Inferior parietal cortex (tissue), 1 donor: ENCODE data around the gene FAM222A.
A peak's percentile ranks its signal among the peaks of the same experiment; 100 is the strongest.

ENCODE experiments used
- DNase-seq: peaks from one replicate; pipeline ENCODE4 v3.0.0-alpha.2; 2016; ENCODE audit errors: extremely low spot score

Gene FAM222A

GRCh38 chr12:109713187-109714070, at the start of gene FAM222A:
Gene FAM222A, plus strand, starts transcription at chr12:109713825. Its CDS starts 30,322 bp downstream, at chr12:109744147.
- DNase-seq, result peak; percentile 97

GRCh38 chr12:109664402-109664801, 49.2 kb upstream of the FAM222A start:
- no peak for DNase-seq

GRCh38 chr12:109666068-109666467, 47.6 kb upstream of the FAM222A start:
- no peak for DNase-seq

- DNase-seq, result no peak
Observed at GRCh38 chr12:109670731-109671130, 42.9 kb upstream of the FAM222A start.

- no peak for DNase-seq
Observed at GRCh38 chr12:109671502-109671901, 42.1 kb upstream of the FAM222A start.

GRCh38 chr12:109673379-109673778, 40.2 kb upstream of the FAM222A start:
- DNase-seq, result no peak

GRCh38 chr12:109673884-109674283, 39.7 kb upstream of the FAM222A start:
- DNase-seq, result no peak

GRCh38 chr12:109675411-109675810, 38.2 kb upstream of the FAM222A start:
- no peak for DNase-seq

GRCh38 chr12:109677279-109677691, 36.3 kb upstream of the FAM222A start:
- no peak for DNase-seq

- no peak for DNase-seq
Observed at GRCh38 chr12:109678719-109679118, 34.9 kb upstream of the FAM222A start.

GRCh38 chr12:109679501-109680263, 33.9 kb upstream of the FAM222A start:
- DNase-seq, result no peak

GRCh38 chr12:109680264-109681005, 33.2 kb upstream of the FAM222A start:
- DNase-seq, result no peak

- no peak for DNase-seq
Observed at GRCh38 chr12:109681986-109682707, 31.5 kb upstream of the FAM222A start.

GRCh38 chr12:109682708-109683060, 30.9 kb upstream of the FAM222A start:
- DNase-seq, result no peak

- DNase-seq, result no peak
Observed at GRCh38 chr12:109683316-109683715, 30.3 kb upstream of the FAM222A start.

- no peak for DNase-seq
Observed at GRCh38 chr12:109685574-109686447, 27.8 kb upstream of the FAM222A start.

- DNase-seq, result no peak
Observed at GRCh38 chr12:109686523-109686922, 27.1 kb upstream of the FAM222A start.

- DNase-seq, result no peak
Observed at GRCh38 chr12:109687250-109687649, 26.4 kb upstream of the FAM222A start.

- DNase-seq, result no peak
Observed at GRCh38 chr12:109689426-109689825, 24.2 kb upstream of the FAM222A start.

- no peak for DNase-seq
Observed at GRCh38 chr12:109693160-109693559, 20.5 kb upstream of the FAM222A start.
